GM12891 (cell line): Measurements from ENCODE around the gene PRF1.

Source experiments
- DNase-seq: peaks from one replicate; pipeline ENCODE4 v3.0.0; 2011; ENCODE audit warnings: low spot score; ENCODE audit not compliant: insufficient read length
- FAIRE-seq: peaks from 2 replicates; lab custom pipeline; 2011; peaks lifted over from hg19 to GRCh38; lab: Jason Lieb, UNC
- PAX5 ChIP-seq: IDR thresholded peaks from 2 replicates; pipeline ENCODE4 v1.6.1; 2011; ENCODE audit warnings: low read length, moderate library complexity, mild to moderate bottlenecking; ENCODE audit not compliant: insufficient read depth, severe bottlenecking
- POLR2A ChIP-seq: IDR thresholded peaks from 2 replicates; pipeline ENCODE4 v1.6.1; 2011; ENCODE audit warnings: low read depth, low read length, control low read depth
- POLR2AphosphoS5 ChIP-seq: IDR thresholded peaks from 2 replicates; pipeline ENCODE4 v1.6.1; 2011; ENCODE audit warnings: low read depth, low read length, control low read depth
- POU2F2 ChIP-seq: IDR thresholded peaks from 2 replicates; pipeline ENCODE4 v1.6.1; 2011; ENCODE audit warnings: low read depth, mild to moderate bottlenecking, control low read depth, low read length, moderate library complexity
- SPI1 ChIP-seq: IDR thresholded peaks from 2 replicates; pipeline ENCODE4 v1.6.1; 2011; ENCODE audit warnings: low read depth, low read length, control low read depth
- TAF1 ChIP-seq: IDR thresholded peaks from 2 replicates; pipeline ENCODE4 v1.6.1; 2011; ENCODE audit warnings: low read depth, low read length, control low read depth

PRF1 gene

DNA sequence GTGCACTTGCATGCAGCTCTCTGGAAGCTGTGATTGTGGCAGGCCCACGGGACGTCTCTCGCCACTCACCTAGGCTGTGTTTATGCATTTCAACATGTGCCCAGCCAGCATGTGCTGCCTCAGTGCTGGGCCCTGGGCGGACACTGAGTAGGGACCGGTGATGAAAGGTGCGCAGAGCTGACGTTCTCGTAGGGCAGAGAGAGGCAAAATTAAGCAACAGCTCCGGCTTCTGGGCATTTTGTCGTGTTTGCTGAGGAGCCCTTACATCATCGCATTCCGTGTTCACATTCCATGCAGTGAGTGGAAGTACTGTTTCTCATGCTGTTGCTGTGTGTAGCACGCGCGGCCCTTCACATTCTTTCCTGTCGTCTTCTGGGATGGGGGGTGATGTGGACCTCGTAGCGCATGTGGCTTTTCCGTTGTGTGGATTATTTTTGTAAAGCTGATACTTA lies 50.5 kb downstream of the PRF1 start:
- no peak for DNase-seq
- FAIRE-seq = no peak
- TF ChIP-seq SPI1 = no peak
- TF ChIP-seq PAX5 = no peak
- no peak for TF ChIP-seq POLR2A
- no peak for TF ChIP-seq POU2F2
- no peak for TF ChIP-seq POLR2AphosphoS5
- no peak for TF ChIP-seq TAF1

DNA sequence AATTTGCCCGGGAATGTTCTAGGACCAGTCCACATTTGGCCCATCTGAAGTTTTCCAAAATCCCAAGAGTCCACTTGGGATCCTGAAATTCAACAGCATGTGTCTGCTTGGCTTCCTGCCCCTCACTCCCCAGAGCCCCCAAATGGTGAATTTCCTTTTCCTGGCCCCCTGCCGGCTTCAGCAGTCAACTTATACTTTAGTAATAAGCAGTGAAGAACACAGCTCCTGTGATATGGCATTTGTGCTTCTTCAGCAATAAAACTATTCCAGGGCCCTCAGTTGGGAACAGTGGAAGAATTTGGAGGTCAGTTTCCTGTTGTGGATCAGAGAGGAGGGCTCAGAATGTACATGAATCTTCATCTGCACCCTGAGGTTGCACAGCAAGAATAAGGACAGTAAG lies 51.1 kb downstream of the PRF1 start:
- no peak for TF ChIP-seq POU2F2
- DNase-seq (no peak), FAIRE-seq (no peak)

DNA sequence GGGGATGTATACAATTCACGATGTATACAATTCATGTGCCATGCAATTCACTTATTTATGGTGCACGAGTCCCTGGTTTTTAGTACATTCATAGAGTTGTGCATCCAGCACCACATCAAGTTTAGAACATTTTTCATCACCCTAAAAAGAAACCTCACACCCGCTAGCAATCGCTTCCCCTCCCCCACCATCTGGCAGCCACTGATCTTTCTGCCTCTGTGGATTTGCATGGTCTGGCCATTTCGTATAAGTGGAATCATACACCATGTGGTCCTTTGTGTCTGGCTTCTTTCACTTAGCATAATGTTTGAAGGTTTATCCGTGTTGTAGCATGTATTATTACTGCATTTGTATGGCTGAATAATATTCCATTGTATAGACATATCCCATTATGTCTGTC lies 52.1 kb downstream of the PRF1 start:
- FAIRE-seq (no peak), DNase-seq (no peak)
- TF ChIP-seq SPI1 = no peak
- TF ChIP-seq TAF1 = no peak
- no peak for TF ChIP-seq POLR2AphosphoS5

DNA sequence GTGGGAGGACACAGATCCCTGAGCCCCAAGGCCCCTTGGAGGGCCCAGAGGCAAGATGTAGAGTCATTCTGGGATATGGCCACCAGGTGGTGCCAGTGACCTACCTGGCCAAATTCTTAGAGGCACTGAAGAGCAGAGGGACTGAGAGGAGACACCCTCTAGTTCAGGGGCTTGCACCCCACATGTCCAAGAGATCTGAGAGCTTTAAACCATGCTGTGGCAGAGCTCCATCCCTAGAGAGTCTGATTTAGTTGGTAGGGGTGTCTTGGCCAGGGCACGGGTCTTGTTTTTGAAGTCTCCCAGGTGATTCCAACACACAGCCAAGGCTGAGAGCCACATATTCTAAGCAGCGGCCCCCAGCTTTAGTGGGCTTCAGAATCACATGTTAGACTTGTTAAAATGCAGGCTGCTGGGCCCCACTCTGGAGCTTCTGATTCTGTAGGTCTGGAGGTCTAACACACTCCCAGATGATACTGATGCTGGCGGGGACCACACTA lies 52.5 kb downstream of the PRF1 start:
- DNase-seq (peak; percentile 76), FAIRE-seq (peak; percentile 89)
- TF ChIP-seq POLR2A = no peak
- TF ChIP-seq TAF1 = no peak
- TF ChIP-seq SPI1 = no peak
- TF ChIP-seq POLR2AphosphoS5 = no peak
- no peak for TF ChIP-seq PAX5
- no peak for TF ChIP-seq POU2F2

DNA sequence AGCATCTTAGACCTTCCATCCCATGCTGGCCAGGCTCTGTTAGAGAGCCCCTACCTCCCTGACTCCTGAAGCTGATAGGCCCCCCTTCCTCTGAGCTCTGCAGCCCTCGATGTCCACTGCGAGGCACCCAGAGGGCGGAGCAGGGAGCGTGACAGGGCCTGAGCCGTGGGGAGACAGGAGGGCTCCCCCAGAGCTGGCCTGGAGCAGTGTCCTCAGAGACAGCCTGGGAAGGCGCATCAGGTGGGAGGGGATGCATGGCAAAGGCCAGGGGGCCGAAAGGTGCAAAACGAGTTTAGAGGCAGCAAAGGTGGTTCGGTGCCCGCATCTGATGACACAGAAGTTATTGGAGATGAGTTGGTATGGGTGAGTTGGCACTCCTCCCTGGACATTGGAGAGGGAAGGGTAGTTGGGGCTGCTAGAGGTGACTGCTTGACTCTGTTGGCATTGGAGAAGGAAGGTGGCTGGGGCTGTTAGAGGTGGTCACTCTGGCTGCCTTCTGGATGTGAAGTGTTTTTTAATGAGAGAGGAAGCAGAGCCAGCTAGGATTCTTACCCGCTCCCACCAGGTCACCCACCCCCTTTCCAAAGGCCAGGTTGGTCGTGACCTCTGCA lies 53.1 kb downstream of the PRF1 start:
- TF ChIP-seq PAX5 (no peak), POLR2A (no peak), TAF1 (no peak), SPI1 (no peak), POU2F2 (no peak)
- DNase-seq = no peak
- FAIRE-seq = no peak
